Epithelial cell of proximal tubule (primary cell): ENCODE results near the gene TBK1. TPM values are rescaled to one million over a fixed set of nuclear protein-coding genes. Genes with fewer than 3 reads are reported as not detected.

Experiments used
- DNase-seq: peaks from one replicate; pipeline ENCODE4 v3.0.0-alpha.2; 2011; ENCODE audit warnings: low read depth
- H3K4me3 ChIP-seq: 2 replicates; pipeline ENCODE4 v1.5.1; 2011; ENCODE audit warnings: low read depth, mild to moderate bottlenecking, low read length
- total RNA-seq: library from RNA; depleted of rRNA; stranded (reverse); fragments of >200 nt; gene quantifications from 2 replicates; pipeline ENCODE4 v1.2.3, GENCODE V29; 2015
- TF ChIP-seq, protein P1 (sequence below): conservative IDR thresholded peaks from 2 replicates; pipeline ENCODE4 v1.5.1; 2012; ENCODE audit warnings: low read depth, mild to moderate bottlenecking, low read length

TBK1 gene
- total RNA-seq, 1 donor from 2014 or later = 16.7 TPM

DNA sequence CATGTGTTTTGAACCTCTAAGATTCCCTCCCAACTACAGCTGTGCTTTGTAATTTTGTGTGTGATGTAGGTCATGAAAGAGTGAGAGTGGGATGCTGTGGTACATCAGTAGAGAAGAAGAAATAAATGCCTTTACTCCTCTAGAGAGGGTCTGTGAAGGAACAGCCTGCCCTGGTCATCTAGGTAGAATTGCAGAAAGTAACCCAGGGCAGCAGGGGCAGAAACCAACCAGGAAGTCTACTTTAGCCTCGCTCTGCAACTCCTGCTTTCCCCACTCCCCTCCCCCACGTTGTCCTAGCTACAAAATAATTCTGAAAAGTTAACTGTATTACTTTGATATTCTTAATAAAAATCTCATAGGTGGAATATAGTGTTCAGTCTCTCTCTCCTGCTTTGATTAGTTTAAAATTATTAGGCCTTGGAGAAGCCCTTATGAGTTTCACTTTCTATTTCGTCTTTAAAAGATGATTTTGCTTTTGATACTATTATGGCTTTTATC is 7.5 kb downstream of the TBK1 start:
- H3K4me3 ChIP-seq = peak overlapping the region; percentile 27
- TF ChIP-seq, protein P1, sequence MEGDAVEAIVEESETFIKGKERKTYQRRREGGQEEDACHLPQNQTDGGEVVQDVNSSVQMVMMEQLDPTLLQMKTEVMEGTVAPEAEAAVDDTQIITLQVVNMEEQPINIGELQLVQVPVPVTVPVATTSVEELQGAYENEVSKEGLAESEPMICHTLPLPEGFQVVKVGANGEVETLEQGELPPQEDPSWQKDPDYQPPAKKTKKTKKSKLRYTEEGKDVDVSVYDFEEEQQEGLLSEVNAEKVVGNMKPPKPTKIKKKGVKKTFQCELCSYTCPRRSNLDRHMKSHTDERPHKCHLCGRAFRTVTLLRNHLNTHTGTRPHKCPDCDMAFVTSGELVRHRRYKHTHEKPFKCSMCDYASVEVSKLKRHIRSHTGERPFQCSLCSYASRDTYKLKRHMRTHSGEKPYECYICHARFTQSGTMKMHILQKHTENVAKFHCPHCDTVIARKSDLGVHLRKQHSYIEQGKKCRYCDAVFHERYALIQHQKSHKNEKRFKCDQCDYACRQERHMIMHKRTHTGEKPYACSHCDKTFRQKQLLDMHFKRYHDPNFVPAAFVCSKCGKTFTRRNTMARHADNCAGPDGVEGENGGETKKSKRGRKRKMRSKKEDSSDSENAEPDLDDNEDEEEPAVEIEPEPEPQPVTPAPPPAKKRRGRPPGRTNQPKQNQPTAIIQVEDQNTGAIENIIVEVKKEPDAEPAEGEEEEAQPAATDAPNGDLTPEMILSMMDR = no peak

DNA sequence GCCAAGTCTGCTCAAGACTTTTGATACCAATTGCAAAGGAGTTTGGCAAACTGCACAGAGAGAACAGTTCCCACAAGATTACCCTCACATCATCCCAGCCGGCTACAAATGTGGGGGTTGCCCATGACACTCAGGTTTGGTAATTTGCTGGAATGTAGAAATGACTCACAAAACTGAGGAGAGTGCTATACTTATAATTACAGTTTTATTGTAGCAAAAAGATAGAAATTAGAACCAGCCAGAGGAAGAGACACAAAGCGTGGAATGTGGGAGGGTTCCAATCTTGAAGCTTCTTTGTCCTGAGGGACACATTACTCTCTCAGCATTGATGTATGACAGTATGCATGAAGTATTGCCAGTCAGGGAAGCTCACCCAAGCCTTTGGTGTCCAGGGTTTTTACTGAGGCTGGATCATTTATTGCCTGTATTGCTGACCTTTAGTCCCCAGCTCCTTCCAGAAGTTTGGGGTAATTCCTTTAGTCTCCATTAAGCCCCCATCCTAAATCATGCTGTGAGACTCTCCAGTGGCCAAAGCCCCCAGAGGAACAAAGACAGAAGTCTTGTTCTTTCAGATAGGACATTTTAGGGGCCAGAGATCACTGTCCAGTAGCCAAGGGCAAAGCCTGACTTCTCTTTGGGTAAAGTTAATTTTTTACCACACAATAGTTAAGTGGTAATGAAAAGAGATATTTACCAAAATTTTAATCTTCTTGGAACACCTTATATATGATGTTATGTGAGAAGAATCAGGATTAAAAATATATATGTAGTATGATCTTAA is 9.9 kb downstream of the TBK1 start:
- TF ChIP-seq, protein P1 = no peak
- peak; percentile 63 for DNase-seq

More for the DNA sequence above, 7.5 kb downstream of the TBK1 start:
- no peak for DNase-seq

DNA sequence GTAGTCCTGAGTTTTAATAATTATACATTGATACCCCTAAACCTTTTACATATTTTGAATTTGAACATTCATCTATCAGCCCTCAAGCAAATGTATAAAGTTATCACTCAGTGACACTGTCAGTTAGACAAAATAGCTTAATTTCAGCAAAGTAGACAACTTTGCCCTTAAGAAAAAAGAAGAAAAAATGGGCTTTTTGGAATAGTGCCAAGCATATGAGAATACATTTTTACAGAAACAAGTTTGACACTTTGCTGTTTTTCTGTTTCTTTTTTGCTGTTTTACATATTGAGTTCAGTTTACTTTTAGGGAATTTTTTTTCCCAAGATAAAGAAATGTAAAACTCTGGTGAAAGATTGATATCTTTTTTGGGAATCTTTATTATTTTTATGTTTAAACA is 14.3 kb downstream of the TBK1 start:
- H3K4me3 ChIP-seq = no peak overlapping the region
- no peak for DNase-seq
- TF ChIP-seq, protein P1 = no peak

More for the DNA sequence above, 9.9 kb downstream of the TBK1 start:
- no peak overlapping the region for H3K4me3 ChIP-seq

DNA sequence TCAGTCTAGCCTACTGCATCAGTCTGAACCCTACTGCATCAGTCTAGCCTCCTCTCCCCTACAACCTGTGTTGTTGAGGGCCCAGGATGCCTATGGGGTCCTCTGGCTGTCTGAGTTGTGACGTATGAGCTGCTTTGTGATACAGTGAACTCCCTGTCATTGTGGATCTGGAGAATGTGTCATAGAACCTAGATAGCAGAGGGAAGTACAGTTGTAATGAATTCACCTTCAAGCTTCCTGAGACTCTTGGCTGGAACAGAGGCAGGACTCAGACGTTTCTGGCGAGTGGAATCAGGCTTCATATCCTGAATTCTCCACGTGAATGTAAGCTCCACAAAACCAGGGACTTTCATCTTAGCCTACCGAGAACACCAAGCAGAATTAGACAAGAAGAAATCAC is 17.0 kb downstream of the TBK1 start:
- H3K4me3 ChIP-seq = no peak overlapping the region
- TF ChIP-seq, protein P1 = no peak
- no peak for DNase-seq

DNA sequence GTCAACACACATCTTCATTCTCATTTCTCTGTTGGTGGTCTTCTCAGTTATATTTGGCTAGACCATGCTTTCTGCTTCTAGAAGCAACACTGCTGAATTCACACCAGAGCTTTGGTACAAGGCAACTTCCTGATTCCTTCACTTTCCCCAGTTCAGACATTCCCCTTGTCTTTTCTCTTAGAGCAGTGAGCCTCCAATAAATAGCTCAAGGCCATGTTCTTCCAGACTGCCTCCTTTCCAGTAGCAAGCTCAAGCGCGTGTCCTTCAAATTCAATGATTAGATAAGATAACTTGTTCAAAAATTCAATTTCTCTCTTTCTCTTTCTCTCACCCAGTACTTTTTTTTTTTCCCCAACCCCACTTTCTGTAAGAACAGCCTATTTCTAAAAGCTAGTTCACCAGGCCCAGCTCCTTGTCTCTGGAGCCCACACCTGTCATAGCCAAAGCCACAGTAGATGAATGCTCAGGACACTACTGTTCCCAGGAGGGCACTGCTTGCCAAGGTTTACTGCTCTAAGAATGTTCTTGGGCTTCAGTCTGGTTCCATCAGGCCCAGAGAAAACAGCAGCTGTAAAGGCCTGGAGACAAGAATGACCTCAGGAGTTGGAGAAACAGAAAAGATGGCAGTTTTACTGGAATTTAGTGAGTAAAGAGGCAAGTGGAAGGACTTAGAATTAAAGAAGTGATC is 17.7 kb downstream of the TBK1 start:
- DNase-seq = no peak
- H3K4me3 ChIP-seq = no peak overlapping the region
- TF ChIP-seq, protein P1 = no peak

DNA sequence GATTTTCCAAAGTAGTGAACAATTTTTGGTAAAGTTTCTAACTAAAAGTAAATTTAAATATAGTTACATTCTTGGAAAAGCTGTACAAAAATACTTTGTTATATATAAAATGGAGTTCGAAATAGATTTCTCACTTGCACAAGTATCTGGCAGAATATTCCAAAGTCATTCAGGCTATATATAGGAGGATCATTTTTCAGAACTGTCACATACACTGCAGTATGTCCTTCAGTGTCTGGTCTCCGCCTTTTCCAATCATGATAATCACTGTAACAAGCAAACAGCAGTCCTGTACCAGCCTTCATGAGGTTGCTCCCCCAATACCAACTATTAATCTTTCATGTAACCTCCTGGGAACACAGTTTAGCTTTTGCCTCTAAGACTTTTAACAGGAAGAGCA is 18.6 kb downstream of the TBK1 start:
- TF ChIP-seq, protein P1 = no peak
- DNase-seq = no peak
- H3K4me3 ChIP-seq = no peak overlapping the region

DNA sequence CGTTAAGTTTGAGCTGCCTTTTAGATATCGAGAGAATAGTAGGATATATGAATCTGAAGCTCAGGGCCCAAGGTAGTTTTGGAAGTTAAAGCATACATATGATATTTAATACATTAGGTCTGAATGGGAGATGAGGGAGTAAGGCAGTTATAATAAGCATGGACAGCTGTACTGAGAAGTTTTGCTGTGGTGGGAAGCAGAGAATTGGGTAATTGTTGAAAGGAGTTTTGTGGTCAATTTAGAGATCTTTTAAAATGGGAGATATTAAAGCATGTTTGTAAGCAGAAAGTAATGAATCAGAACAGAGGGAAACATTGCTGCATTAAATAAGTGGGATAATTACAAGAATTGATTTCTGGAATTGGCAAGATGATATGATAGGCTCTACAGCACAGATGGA is 21.3 kb downstream of the TBK1 start:
- TF ChIP-seq, protein P1 = no peak
- H3K4me3 ChIP-seq = no peak overlapping the region
- no peak for DNase-seq
